H1 (cell line): ENCODE results near the gene APBA2. TPM values are rescaled to one million over a fixed set of nuclear protein-coding genes. Genes with fewer than 3 reads are reported as not detected.

ENCODE experiments used
- CTCF ChIA-PET: fragments of 300-600 bp; sonication (Branson Sonifier 250); formaldehyde crosslinking; loops from one replicate; lab custom pipeline; 2021; ENCODE audit not compliant: partially characterized antibody; lab: Charles Lee
- POLR2A ChIA-PET: fragments of 300-600 bp; sonication (Branson Sonifier 250); formaldehyde crosslinking; loops from one replicate; lab custom pipeline; 2021; ENCODE audit warnings: inconsistent platforms; ENCODE audit not compliant: partially characterized antibody; lab: Charles Lee
- DNase-seq, 2 experiments: peaks; one replicate each; pipeline versions ENCODE4 v3.0.0 to v3.0.0-alpha.2; 2010 to 2022; ENCODE audit warnings: low spot score in 2 of 2, low read depth in 1 of 2, mixed read lengths in 1 of 2
- FAIRE-seq: peaks from 2 replicates; lab custom pipeline; 2011; peaks lifted over from hg19 to GRCh38; lab: Jason Lieb, UNC
- H2AFZ ChIP-seq: 2 replicates; pipeline ENCODE4 v1.8.1; 2012; ENCODE audit warnings: low read length, inconsistent platforms
- H2AK5ac ChIP-seq: 2 replicates; pipeline ENCODE4 v1.6.1; 2013; ENCODE audit warnings: low read depth, low read length
- H2BK120ac ChIP-seq: replicated peaks from 2 replicates; pipeline ENCODE3; 2013; ENCODE audit warnings: low read depth, low read length, inconsistent platforms
- H2BK12ac ChIP-seq: 2 replicates; pipeline ENCODE4 v1.6.1; 2013; ENCODE audit warnings: low read depth, low read length
- H2BK15ac ChIP-seq: 2 replicates; pipeline ENCODE4 v1.6.1; 2013; ENCODE audit warnings: low read length
- H2BK20ac ChIP-seq: 2 replicates; pipeline ENCODE4 v1.6.1; 2013; ENCODE audit warnings: low read length
- H2BK5ac ChIP-seq: 2 replicates; pipeline ENCODE4 v1.6.1; 2013; ENCODE audit warnings: low read depth, low read length
- H3K14ac ChIP-seq: 2 replicates; pipeline ENCODE4 v1.6.1; 2013; ENCODE audit warnings: inconsistent platforms; ENCODE audit not compliant: insufficient read length
- H3K18ac ChIP-seq: 2 replicates; pipeline ENCODE4 v1.6.1; 2013; ENCODE audit warnings: low read length; ENCODE audit errors: extremely low read depth
- H3K23ac ChIP-seq: 2 replicates; pipeline ENCODE4 v1.6.1; 2013; ENCODE audit warnings: inconsistent platforms; ENCODE audit not compliant: insufficient read length
- H3K23me2 ChIP-seq: 2 replicates; pipeline ENCODE4 v1.6.1; 2013; ENCODE audit warnings: low read depth, low read length
- H3K27ac ChIP-seq: 2 replicates; pipeline ENCODE4 v1.6.1; 2011; ENCODE audit warnings: low read depth, low read length, inconsistent platforms
- H3K27me3 ChIP-seq, 4 experiments: replicated peaks in 1 of 4; 1 replicate in 1 of 4; 2 replicates in 3 of 4; pipeline versions ENCODE4 v1.6.1 to v1.8.1; 2011 to 2013; ENCODE audit warnings: low read length in 3 of 4, mild to moderate bottlenecking in 3 of 4, inconsistent platforms in 2 of 4, mixed read lengths in 2 of 4, moderate library complexity in 1 of 4; ENCODE audit not compliant: control insufficient read depth in 3 of 4, insufficient read depth in 3 of 4; ENCODE audit errors: extremely low read depth in 1 of 4
- H3K36me3 ChIP-seq, 4 experiments: 2 replicates each; pipeline versions ENCODE4 v1.6.1 to v1.8.1; 2011 to 2013; ENCODE audit warnings: mild to moderate bottlenecking in 4 of 4, low read length in 3 of 4, moderate library complexity in 2 of 4, control low read depth in 1 of 4, inconsistent platforms in 1 of 4; ENCODE audit not compliant: insufficient read depth in 4 of 4, control insufficient read depth in 2 of 4
- H3K4ac ChIP-seq: replicated peaks from 2 replicates; pipeline ENCODE3; 2013; ENCODE audit warnings: low read length, low read depth, mixed read lengths, inconsistent platforms; ENCODE audit not compliant: insufficient read length
- H3K4me1 ChIP-seq, 4 experiments: replicated peaks in 1 of 4; 1 replicate in 1 of 4; 2 replicates in 3 of 4; pipeline versions ENCODE4 v1.6.1 to v1.8.1; 2011 to 2013; ENCODE audit warnings: low read length in 3 of 4, inconsistent platforms in 2 of 4, mixed read lengths in 1 of 4; ENCODE audit not compliant: insufficient read depth in 4 of 4, control insufficient read depth in 3 of 4
- H3K4me2 ChIP-seq, 2 experiments: 2 replicates each; pipeline versions ENCODE4 v1.6.1 to v1.8.1; 2011 to 2013; ENCODE audit warnings: low read depth in 2 of 2, low read length in 2 of 2, control low read depth in 1 of 2, inconsistent platforms in 1 of 2, mild to moderate bottlenecking in 1 of 2; ENCODE audit not compliant: insufficient read depth in 1 of 2
- H3K4me3 ChIP-seq, 4 experiments: fragments of 200-600, 300-600 bp in 1 of 4; sonication (generic), shearing (Covaris generic), sonication (Bioruptor Twin) in 1 of 4; 2 replicates each; pipeline versions ENCODE4 v1.5.1 to v1.8.1; 2011 to 2016; ENCODE audit warnings: low read length in 4 of 4, low read depth in 3 of 4, control low read depth in 2 of 4, inconsistent platforms in 2 of 4, mild to moderate bottlenecking in 2 of 4, mixed read lengths in 1 of 4, moderate library complexity in 1 of 4; ENCODE audit not compliant: insufficient read depth in 2 of 4; ENCODE audit errors: extremely low read depth in 1 of 4
- H3K56ac ChIP-seq: replicated peaks from 2 replicates; pipeline ENCODE3; 2013; ENCODE audit warnings: low read depth, mild to moderate bottlenecking, mixed read lengths, low read length, inconsistent platforms; ENCODE audit not compliant: insufficient read length
- H3K79me1 ChIP-seq: 2 replicates; pipeline ENCODE4 v1.6.1; 2013; ENCODE audit warnings: low read depth, low read length, control low read depth
- H3K79me2 ChIP-seq, 2 experiments: 2 replicates each; pipeline versions ENCODE4 v1.6.1 to v1.8.1; 2012 to 2013; ENCODE audit warnings: low read length in 2 of 2, mild to moderate bottlenecking in 2 of 2, inconsistent platforms in 1 of 2; ENCODE audit not compliant: insufficient read depth in 2 of 2, control insufficient read depth in 1 of 2
- H3K9ac ChIP-seq, 4 experiments: replicated peaks in 1 of 4; 1 replicate in 1 of 4; 2 replicates in 3 of 4; pipeline versions ENCODE4 v1.6.1 to v1.8.1; 2011 to 2013; ENCODE audit warnings: low read depth in 3 of 4, low read length in 3 of 4, control low read depth in 2 of 4, mild to moderate bottlenecking in 2 of 4, moderate library complexity in 2 of 4, inconsistent platforms in 1 of 4; ENCODE audit errors: extremely low read depth in 1 of 4
- H3K9me3 ChIP-seq, 2 experiments: 2 replicates each; pipeline versions ENCODE4 v1.6.1 to v1.8.1; 2012 to 2013; ENCODE audit warnings: mild to moderate bottlenecking in 2 of 2, moderate library complexity in 2 of 2, control low read depth in 1 of 2, inconsistent platforms in 1 of 2, low read depth in 1 of 2, low read length in 1 of 2, mixed read lengths in 1 of 2; ENCODE audit not compliant: insufficient read depth in 2 of 2
- H4K20me1 ChIP-seq, 2 experiments: replicated peaks in 1 of 2; 2 replicates each; pipeline versions ENCODE3 to v1.8.1; 2011 to 2013; ENCODE audit warnings: inconsistent platforms in 2 of 2, low read length in 2 of 2, mild to moderate bottlenecking in 1 of 2; ENCODE audit not compliant: insufficient read depth in 2 of 2, control insufficient read depth in 1 of 2
- H4K5ac ChIP-seq: 2 replicates; pipeline ENCODE4 v1.6.1; 2013; ENCODE audit warnings: low read length, low read depth, mixed read lengths, inconsistent platforms; ENCODE audit not compliant: insufficient read length
- H4K8ac ChIP-seq: 2 replicates; pipeline ENCODE4 v1.8.0; 2013; ENCODE audit warnings: mild to moderate bottlenecking, moderate library complexity, low read length, inconsistent platforms; ENCODE audit not compliant: insufficient read depth; ENCODE audit errors: extremely low read depth
- H4K91ac ChIP-seq: replicated peaks from 2 replicates; pipeline ENCODE3; 2013; ENCODE audit warnings: low read length, mixed read lengths, inconsistent platforms; ENCODE audit not compliant: insufficient read length
- CHD2 ChIP-seq: IDR thresholded peaks from 2 replicates; pipeline ENCODE4 v1.6.1; 2012; ENCODE audit warnings: low read length, improper control_type of control experiment
- FOSL1 ChIP-seq: IDR thresholded peaks from 2 replicates; pipeline ENCODE4 v1.6.1; 2011; ENCODE audit warnings: mild to moderate bottlenecking, low read depth, low read length, moderate library complexity; ENCODE audit not compliant: insufficient read depth
- JUND ChIP-seq: IDR thresholded peaks from 2 replicates; pipeline ENCODE4 v1.6.1; 2011; ENCODE audit warnings: mild to moderate bottlenecking, improper control_type of control experiment, low read length
- MAX ChIP-seq: IDR thresholded peaks from 2 replicates; pipeline ENCODE4 v1.6.1; 2012; ENCODE audit warnings: inconsistent platforms
- RBBP5 ChIP-seq: IDR thresholded peaks from 2 replicates; pipeline ENCODE4 v1.7.1; 2012; ENCODE audit warnings: low read depth, mild to moderate bottlenecking, inconsistent platforms, low read length, moderate library complexity, borderline replicate concordance
- RFX5 ChIP-seq: IDR thresholded peaks from 2 replicates; pipeline ENCODE4 v1.6.1; 2011; ENCODE audit warnings: low read depth, low read length, improper control_type of control experiment, borderline replicate concordance
- RXRA ChIP-seq: IDR thresholded peaks from 2 replicates; pipeline ENCODE4 v1.6.1; 2011; ENCODE audit warnings: low read depth, mild to moderate bottlenecking, low read length, moderate library complexity; ENCODE audit not compliant: insufficient read depth
- SP4 ChIP-seq: IDR thresholded peaks from 2 replicates; pipeline ENCODE4 v1.6.1; 2012; ENCODE audit warnings: low read length, inconsistent platforms
- SRF ChIP-seq: IDR thresholded peaks from 2 replicates; pipeline ENCODE4 v1.6.1; 2011; ENCODE audit warnings: mild to moderate bottlenecking, low read depth, low read length, moderate library complexity
- WGBS, 2 experiments: shearing (Covaris generic) in 1 of 2; methylation state at CpG; one replicate each; pipeline versions ENCODE4 v1.1.6 to v1.1.7; 2013 to 2015; ENCODE audit warnings: low lambda C conversion rate in 2 of 2, mixed read lengths in 2 of 2, inconsistent platforms in 1 of 2, low coverage in 1 of 2, missing lambda C conversion rate in 1 of 2; ENCODE audit not compliant: insufficient replicate concordance in 2 of 2, insufficient coverage in 1 of 2, insufficient read length in 1 of 2; ENCODE audit errors: extremely low coverage in 1 of 2, missing lambda C conversion rate in 1 of 2; 5-methylcytosine and 5-hydroxymethylcytosine counted together
- polyA plus RNA-seq, 7 experiments: library from polyadenylated mRNA; depleted of rRNA in 3 of 7; stranded (reverse) in 5 of 7; unstranded in 2 of 7; fragments of >200 nt in 5 of 7; fragments of 200-250 nt in 2 of 7; gene quantifications; 1 replicate in 5 of 7; 2 replicates in 1 of 7; 4 replicates in 1 of 7; pipeline versions ENCODE4 v1.2.1 to v1.2.3, GENCODE V29; 2011 to 2013; ENCODE audit warnings: missing spikeins in 2 of 7, mixed read lengths in 2 of 7
- total RNA-seq: library from RNA; stranded (reverse); fragmentation: NEBNext Ultra II Directional; extraction: Animal tissue kit (Norgen Biotek cat#: 25700); gene quantifications from 2 replicates; pipeline ENCODE4 v1.2.1, GENCODE V29; 2021

APBA2 gene
- total and polyA plus RNA-seq, 2 of the 8 experiments (the other 6 are each of a cell fraction or from before 2014, with no cell fraction given): 15.5 to 19.0 TPM

GRCh38 chr15:28930011-28930410, 44.2 kb downstream of the APBA2 start:
- no peak overlapping the region for H3K4me2 ChIP-seq
- no peaks in the 10 kb centered on the region for H3K27me3 ChIP-seq
- CTCF ChIA-PET: interaction anchor here (0.7 to 2.9 kb wide), 9 partner anchors 9 to 161 kb away, joined by 3 to 22 read pairs (median 3); no protein-coding TSS in a partner anchor
- no peak overlapping the region for H2BK15ac ChIP-seq
- no peak overlapping the region for H2AFZ ChIP-seq
- no peak overlapping the region for H3K23ac ChIP-seq
- H3K56ac ChIP-seq: no peak overlapping the region
- no peak overlapping the region for H2BK120ac ChIP-seq
- peaks cover 0 to 2% of the 10 kb centered on the region in 2 experiments; a peak in 1 of 4 replicates for H3K9me3 ChIP-seq
- H3K23me2 ChIP-seq: no peaks in the 10 kb centered on the region
- no peak overlapping the region for H4K8ac ChIP-seq
- H3K79me2 ChIP-seq: no peaks in the 10 kb centered on the region
- TF ChIP-seq RBBP5 (no peak), MAX (no peak), SRF (no peak), RFX5 (no peak), CHD2 (no peak), JUND (no peak), FOSL1 (no peak), RXRA (no peak), SP4 (no peak)
- H3K4ac ChIP-seq: no peak overlapping the region
- FAIRE-seq: no peak
- no peak overlapping the region for H3K18ac ChIP-seq
- H4K91ac ChIP-seq: no peak overlapping the region
- H4K20me1 ChIP-seq: no peaks in the 10 kb centered on the region
- H3K4me3 ChIP-seq: no peak overlapping the region
- no peak for DNase-seq
- H3K79me1 ChIP-seq: no peaks in the 10 kb centered on the region
- H3K4me1 ChIP-seq: peaks cover 0 to 3% (median 1%) of the 10 kb centered on the region in 4 experiments; a peak in 2 of 7 replicates
- H2BK12ac ChIP-seq: no peak overlapping the region
- H4K5ac ChIP-seq: no peak overlapping the region
- POLR2A ChIA-PET: interaction anchor here (1.1 to 1.8 kb wide), 2 partner anchors 11 to 13 kb away, joined by 4 read pairs; no protein-coding TSS in a partner anchor
- no peak overlapping the region for H2BK20ac ChIP-seq
- no peaks in the 10 kb centered on the region for H3K36me3 ChIP-seq
- WGBS, 2 experiments: 86% methylated on average over 6 of the region's 6 CpGs; no CpG with 5 or more reads in 1 of the 2 experiments
- no peak overlapping the region for H3K9ac ChIP-seq
- no peak overlapping the region for H2AK5ac ChIP-seq
- H3K27ac ChIP-seq: no peak overlapping the region
- H2BK5ac ChIP-seq: no peak overlapping the region
- no peak overlapping the region for H3K14ac ChIP-seq
